ENCODE measurements around the gene MNDA.

The MNDA gene

DNA sequence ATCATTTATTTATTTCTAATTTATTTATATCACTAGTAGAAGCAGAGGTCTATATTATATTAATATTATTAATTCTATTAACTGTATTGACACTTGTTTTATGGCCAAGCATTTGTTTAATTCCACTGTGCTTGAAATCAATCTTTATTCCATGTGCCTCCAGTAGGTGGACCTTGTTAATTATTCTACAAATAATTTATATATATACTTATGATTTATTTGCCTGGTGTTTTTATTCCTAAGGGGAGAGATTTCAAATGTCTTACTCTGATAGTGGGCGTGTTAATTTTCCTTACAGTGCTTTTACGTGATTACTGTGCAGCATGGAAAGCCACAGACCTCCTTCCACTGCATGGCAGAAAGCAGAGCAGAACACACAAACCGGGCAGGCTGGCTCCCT is 32.6 kb upstream of the MNDA start:
- H3K79me2 ChIP-seq (ENCODE audit: insufficient read depth, low read length): no peaks in the 10 kb centered on the region
- H3K27ac ChIP-seq (ENCODE audit: low read length): no peak overlapping the region
- no peaks in the 10 kb centered on the region for H3K9me3 ChIP-seq (ENCODE audit: insufficient read depth, low read length, severe bottlenecking)
- TF ChIP-seq, protein P1, sequence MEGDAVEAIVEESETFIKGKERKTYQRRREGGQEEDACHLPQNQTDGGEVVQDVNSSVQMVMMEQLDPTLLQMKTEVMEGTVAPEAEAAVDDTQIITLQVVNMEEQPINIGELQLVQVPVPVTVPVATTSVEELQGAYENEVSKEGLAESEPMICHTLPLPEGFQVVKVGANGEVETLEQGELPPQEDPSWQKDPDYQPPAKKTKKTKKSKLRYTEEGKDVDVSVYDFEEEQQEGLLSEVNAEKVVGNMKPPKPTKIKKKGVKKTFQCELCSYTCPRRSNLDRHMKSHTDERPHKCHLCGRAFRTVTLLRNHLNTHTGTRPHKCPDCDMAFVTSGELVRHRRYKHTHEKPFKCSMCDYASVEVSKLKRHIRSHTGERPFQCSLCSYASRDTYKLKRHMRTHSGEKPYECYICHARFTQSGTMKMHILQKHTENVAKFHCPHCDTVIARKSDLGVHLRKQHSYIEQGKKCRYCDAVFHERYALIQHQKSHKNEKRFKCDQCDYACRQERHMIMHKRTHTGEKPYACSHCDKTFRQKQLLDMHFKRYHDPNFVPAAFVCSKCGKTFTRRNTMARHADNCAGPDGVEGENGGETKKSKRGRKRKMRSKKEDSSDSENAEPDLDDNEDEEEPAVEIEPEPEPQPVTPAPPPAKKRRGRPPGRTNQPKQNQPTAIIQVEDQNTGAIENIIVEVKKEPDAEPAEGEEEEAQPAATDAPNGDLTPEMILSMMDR (IDR thresholded peaks at IDR 0.05; ENCODE audit: borderline replicate concordance, extremely low read depth, low read length, poor library complexity, severe bottlenecking): no peak
- no peak for TF ChIP-seq EZH2 (IDR thresholded peaks at IDR 0.05; ENCODE audit: borderline replicate concordance, low read depth, low read length, severe bottlenecking)
- H3K36me3 ChIP-seq (ENCODE audit: insufficient read depth, low read length): no peaks in the 10 kb centered on the region
- H2AFZ ChIP-seq (ENCODE audit: low read depth, low read length): no peak overlapping the region
- H3K27me3 ChIP-seq (ENCODE audit: insufficient read depth, low read length, poor library complexity): peaks cover 28% of the 10 kb centered on the region
- no peak overlapping the region for H3K9ac ChIP-seq (ENCODE audit: low read depth, low read length)
- H4K20me1 ChIP-seq (ENCODE audit: insufficient read depth, low read length): no peaks in the 10 kb centered on the region
- no peak overlapping the region for H3K4me3 ChIP-seq (ENCODE audit: low read depth in 1 of 2, low read length in 2 of 2)
- H3K4me2 ChIP-seq (ENCODE audit: insufficient read depth, low read length): no peak overlapping the region
- no peaks in the 10 kb centered on the region for H3K4me1 ChIP-seq (ENCODE audit: insufficient read depth, low read length)
- ATAC-seq (ENCODE audit: insufficient read depth, low read depth) (no peak), DNase-seq (no peak)

DNA sequence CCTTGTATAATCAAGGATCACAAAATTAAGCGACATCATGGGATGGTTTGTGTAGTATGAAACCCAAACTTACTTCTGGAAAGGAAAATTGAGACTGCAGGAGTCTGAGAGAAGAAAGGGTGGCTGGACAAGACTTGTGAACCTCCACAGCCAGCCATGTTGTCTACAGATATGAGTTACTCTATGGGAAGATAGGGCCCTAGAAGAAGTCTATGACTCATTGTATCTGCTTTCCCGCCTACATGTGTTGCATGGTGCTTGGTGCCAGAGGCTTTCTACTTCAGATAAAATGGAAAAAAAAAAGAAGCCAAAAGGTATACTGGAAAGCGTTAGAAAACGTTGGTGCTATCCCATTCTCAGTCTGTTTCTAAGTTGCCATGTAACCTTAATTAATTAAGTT is 31.5 kb upstream of the MNDA start:
- DNase-seq: no peak
- Histone ChIP-seq H3K27me3 (ENCODE audit: insufficient read depth, low read length, poor library complexity) (peaks cover 25% of the 10 kb centered on the region), H3K4me3 (ENCODE audit: low read depth in 1 of 2, low read length in 2 of 2) (no peak overlapping the region), H3K27ac (ENCODE audit: low read length) (no peak overlapping the region), H3K4me1 (ENCODE audit: insufficient read depth, low read length) (no peaks in the 10 kb centered on the region), H3K36me3 (ENCODE audit: insufficient read depth, low read length) (no peaks in the 10 kb centered on the region), H3K79me2 (ENCODE audit: insufficient read depth, low read length) (no peaks in the 10 kb centered on the region), H3K9me3 (ENCODE audit: insufficient read depth, low read length, severe bottlenecking) (no peaks in the 10 kb centered on the region), H3K4me2 (ENCODE audit: insufficient read depth, low read length) (no peak overlapping the region), H2AFZ (ENCODE audit: low read depth, low read length) (no peak overlapping the region), H4K20me1 (ENCODE audit: insufficient read depth, low read length) (no peaks in the 10 kb centered on the region), H3K9ac (ENCODE audit: low read depth, low read length) (no peak overlapping the region)
- ATAC-seq (ENCODE audit: insufficient read depth, low read depth): no peak
- TF ChIP-seq EZH2 (IDR thresholded peaks at IDR 0.05; ENCODE audit: borderline replicate concordance, low read depth, low read length, severe bottlenecking): no peak
- TF ChIP-seq, protein P1 (IDR thresholded peaks at IDR 0.05; ENCODE audit: borderline replicate concordance, extremely low read depth, low read length, poor library complexity, severe bottlenecking): no peak

DNA sequence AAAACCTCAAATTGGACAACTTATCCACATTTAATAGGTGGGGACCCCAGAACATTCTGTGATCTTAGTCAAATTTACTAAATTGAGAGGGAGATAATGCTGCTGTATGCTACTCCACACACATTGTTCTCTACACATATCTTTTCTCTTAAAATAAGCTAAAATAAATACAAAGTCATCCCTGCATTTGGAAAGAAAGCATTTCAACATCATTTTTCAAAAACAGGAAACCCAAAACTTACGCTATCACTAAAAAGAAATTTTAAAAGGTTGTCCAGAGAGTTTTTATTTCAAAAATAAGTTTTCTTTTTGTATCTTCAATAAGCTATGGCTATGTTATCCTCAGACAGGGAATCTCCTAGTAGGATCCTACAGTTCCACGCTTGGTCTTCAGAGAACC is 30.6 kb upstream of the MNDA start:
- no peak overlapping the region for H3K4me3 ChIP-seq (ENCODE audit: low read depth in 1 of 2, low read length in 2 of 2)
- TF ChIP-seq, protein P1 (IDR thresholded peaks at IDR 0.05; ENCODE audit: borderline replicate concordance, extremely low read depth, low read length, poor library complexity, severe bottlenecking): no peak
- ATAC-seq (ENCODE audit: insufficient read depth, low read depth) (no peak), DNase-seq (no peak)
- no peak overlapping the region for H2AFZ ChIP-seq (ENCODE audit: low read depth, low read length)
- H3K4me2 ChIP-seq (ENCODE audit: insufficient read depth, low read length): no peak overlapping the region
- H3K27ac ChIP-seq (ENCODE audit: low read length): no peak overlapping the region
- H3K9me3 ChIP-seq (ENCODE audit: insufficient read depth, low read length, severe bottlenecking): no peaks in the 10 kb centered on the region
- no peaks in the 10 kb centered on the region for H4K20me1 ChIP-seq (ENCODE audit: insufficient read depth, low read length)
- H3K79me2 ChIP-seq (ENCODE audit: insufficient read depth, low read length): no peaks in the 10 kb centered on the region
- H3K36me3 ChIP-seq (ENCODE audit: insufficient read depth, low read length): no peaks in the 10 kb centered on the region
- no peak overlapping the region for H3K9ac ChIP-seq (ENCODE audit: low read depth, low read length)
- H3K4me1 ChIP-seq (ENCODE audit: insufficient read depth, low read length): no peaks in the 10 kb centered on the region
- peaks cover 25% of the 10 kb centered on the region for H3K27me3 ChIP-seq (ENCODE audit: insufficient read depth, low read length, poor library complexity)

DNA sequence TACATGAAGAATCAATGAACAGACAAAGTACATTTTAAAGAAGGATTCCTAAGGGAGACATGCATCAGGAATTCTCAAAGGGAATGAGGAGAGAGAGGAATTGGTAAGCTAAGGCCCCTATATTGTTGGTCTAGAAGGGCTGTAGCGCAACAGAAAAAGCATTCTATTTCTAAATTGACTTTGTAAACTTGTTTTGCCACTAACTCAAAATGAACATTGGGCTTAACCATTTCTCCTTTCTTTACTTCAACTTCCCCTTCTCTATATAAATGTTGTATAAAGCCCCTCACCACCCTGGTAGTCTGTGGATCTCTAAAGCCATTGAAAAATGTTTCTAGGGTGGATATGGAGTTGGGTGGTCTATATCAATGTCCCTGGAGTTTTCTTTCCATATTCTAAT is 29.8 kb upstream of the MNDA start:
- Histone ChIP-seq H3K4me2 (ENCODE audit: insufficient read depth, low read length) (no peak overlapping the region), H2AFZ (ENCODE audit: low read depth, low read length) (no peak overlapping the region)
- no peak for ATAC-seq (ENCODE audit: insufficient read depth, low read depth)

More for the DNA sequence above, 29.8 kb upstream of the MNDA start:
- H3K4me1 ChIP-seq (ENCODE audit: insufficient read depth, low read length): no peaks in the 10 kb centered on the region
- no peaks in the 10 kb centered on the region for H3K79me2 ChIP-seq (ENCODE audit: insufficient read depth, low read length)
- no peak for DNase-seq
- no peaks in the 10 kb centered on the region for H3K36me3 ChIP-seq (ENCODE audit: insufficient read depth, low read length)
- no peaks in the 10 kb centered on the region for H4K20me1 ChIP-seq (ENCODE audit: insufficient read depth, low read length)
- no peak overlapping the region for H3K4me3 ChIP-seq (ENCODE audit: low read depth in 1 of 2, low read length in 2 of 2)
- H3K27ac ChIP-seq (ENCODE audit: low read length): no peak overlapping the region
- no peak overlapping the region for H3K9ac ChIP-seq (ENCODE audit: low read depth, low read length)
- H3K27me3 ChIP-seq (ENCODE audit: insufficient read depth, low read length, poor library complexity): peaks cover 28% of the 10 kb centered on the region
- TF ChIP-seq, protein P1 (IDR thresholded peaks at IDR 0.05; ENCODE audit: borderline replicate concordance, extremely low read depth, low read length, poor library complexity, severe bottlenecking): no peak
- no peak for TF ChIP-seq EZH2 (IDR thresholded peaks at IDR 0.05; ENCODE audit: borderline replicate concordance, low read depth, low read length, severe bottlenecking)
- H3K9me3 ChIP-seq (ENCODE audit: insufficient read depth, low read length, severe bottlenecking): no peaks in the 10 kb centered on the region
